Measurements from ENCODE around the gene SKIC8.

The SKIC8 gene

DNA sequence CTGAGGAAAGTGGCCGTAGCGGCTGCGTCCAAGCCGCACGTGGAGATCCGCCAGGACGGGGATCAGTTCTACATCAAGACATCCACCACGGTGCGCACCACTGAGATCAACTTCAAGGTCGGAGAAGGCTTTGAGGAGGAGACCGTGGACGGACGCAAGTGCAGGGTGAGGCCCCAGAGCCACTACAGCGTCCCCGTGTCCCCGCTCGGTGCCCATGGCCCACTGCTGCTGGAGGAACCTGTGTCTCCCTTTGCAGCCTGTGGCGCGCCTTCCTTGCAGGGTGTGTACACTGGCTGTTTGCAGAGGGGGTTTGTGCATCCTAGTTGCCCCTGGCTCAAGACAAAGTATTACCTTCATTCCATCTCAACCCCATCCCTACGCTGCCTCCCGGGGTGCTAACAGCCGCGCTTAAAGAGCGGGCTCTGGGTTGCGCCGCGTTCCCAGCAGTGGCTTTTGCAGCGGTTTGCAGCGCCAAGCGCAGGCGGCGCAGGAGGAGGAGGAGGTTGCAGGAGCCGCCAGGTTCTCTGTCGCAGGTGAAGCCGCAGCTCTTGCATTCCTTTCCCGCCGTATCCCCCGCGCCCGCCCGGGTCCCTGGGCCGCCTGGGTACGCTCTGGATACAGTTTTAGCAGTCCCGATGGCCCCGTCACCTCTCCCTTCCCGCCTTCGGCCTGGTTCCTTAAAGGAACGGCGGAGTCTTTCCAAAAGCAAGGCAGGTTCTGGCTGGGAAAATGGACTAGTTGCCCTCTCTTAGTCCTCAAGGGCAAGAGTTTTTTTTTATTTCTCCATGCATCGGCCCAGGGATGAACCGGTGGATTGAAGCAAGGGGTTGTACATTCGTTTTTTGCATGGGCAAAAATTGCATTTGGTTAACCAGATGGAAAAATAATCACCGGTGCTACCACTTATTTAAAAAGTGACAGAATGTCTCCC, 41.9 kb upstream of the SKIC8 start:
- H3K4me3 ChIP-seq (ENCODE audit: low read depth, low read length), result no peak overlapping the region
- TF ChIP-seq, protein P1, sequence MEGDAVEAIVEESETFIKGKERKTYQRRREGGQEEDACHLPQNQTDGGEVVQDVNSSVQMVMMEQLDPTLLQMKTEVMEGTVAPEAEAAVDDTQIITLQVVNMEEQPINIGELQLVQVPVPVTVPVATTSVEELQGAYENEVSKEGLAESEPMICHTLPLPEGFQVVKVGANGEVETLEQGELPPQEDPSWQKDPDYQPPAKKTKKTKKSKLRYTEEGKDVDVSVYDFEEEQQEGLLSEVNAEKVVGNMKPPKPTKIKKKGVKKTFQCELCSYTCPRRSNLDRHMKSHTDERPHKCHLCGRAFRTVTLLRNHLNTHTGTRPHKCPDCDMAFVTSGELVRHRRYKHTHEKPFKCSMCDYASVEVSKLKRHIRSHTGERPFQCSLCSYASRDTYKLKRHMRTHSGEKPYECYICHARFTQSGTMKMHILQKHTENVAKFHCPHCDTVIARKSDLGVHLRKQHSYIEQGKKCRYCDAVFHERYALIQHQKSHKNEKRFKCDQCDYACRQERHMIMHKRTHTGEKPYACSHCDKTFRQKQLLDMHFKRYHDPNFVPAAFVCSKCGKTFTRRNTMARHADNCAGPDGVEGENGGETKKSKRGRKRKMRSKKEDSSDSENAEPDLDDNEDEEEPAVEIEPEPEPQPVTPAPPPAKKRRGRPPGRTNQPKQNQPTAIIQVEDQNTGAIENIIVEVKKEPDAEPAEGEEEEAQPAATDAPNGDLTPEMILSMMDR (IDR thresholded peaks at IDR 0.05; ENCODE audit: low read depth, low read length), result no peak

DNA sequence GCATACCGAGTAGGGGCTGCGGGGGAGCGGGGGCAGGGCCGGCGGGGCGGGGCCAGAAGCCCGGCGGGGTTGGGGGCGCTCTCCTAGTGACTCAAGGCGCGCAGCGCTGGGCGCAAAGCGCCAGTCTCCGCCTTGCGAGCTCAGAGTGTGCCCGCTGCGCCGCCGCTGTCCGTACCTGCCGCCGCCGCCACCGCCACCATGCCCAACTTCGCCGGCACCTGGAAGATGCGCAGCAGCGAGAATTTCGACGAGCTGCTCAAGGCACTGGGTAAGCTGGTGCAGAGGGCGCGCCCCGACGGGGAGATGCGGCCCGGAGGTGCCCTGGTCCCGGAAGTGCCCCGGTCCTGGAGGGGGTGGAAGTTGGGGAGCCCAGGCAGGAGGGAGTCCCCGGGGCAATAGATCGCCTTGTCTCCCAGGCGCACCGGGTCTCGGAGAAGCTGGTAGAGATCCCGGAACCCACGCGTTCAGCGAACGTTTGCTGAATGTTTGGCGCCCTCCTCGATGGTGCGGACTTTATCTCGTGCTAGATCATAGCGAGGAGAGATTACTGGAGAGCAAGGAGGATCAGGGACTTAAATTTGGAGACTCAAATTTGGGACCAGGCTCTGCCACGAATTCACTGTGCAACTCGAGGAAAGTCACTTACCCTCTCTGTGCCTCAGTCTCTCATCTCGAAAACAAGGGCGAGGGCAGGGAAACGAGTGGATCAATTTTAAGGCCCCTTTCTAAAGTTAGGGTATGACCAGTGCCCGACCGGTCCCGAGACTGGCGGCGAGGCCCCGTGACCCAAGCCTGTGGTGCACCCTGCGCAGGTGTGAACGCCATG, 41.0 kb upstream of the SKIC8 start, which contains the start of gene CRABP1:
Gene CRABP1, plus strand, starts transcription at position 123 of the 826 bp plus-strand sequence. Its CDS starts 76 bp downstream, at position 199.
- TF ChIP-seq, protein P1 (IDR thresholded peaks at IDR 0.05; ENCODE audit: low read depth, low read length), result no peak
- H3K4me3 ChIP-seq (ENCODE audit: low read depth, low read length), result no peak within 1 kb of the TSS

DNA sequence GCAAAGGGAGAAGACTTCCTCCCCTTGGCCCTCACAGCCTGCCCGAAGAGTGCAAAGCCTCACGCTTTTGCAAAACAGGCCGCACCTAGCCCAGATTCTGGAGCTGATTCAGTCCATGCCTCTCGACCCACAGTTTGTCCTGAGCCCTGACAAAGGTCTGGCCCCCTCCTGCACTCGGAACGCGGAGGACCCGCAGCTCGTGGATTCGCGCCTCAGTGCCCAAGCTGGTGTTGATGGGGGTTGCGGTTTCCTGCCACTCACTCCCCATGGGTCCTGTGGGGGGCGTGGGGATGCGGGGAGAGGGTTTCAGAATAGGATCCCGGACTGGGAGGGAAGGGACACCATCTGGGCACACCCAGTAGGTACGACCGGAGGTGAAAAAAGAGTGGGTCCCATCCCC, 40.1 kb upstream of the SKIC8 start:
- TF ChIP-seq, protein P1 (IDR thresholded peaks at IDR 0.05; ENCODE audit: low read depth, low read length), result no peak
- no peak overlapping the region for H3K4me3 ChIP-seq (ENCODE audit: low read depth, low read length)

DNA sequence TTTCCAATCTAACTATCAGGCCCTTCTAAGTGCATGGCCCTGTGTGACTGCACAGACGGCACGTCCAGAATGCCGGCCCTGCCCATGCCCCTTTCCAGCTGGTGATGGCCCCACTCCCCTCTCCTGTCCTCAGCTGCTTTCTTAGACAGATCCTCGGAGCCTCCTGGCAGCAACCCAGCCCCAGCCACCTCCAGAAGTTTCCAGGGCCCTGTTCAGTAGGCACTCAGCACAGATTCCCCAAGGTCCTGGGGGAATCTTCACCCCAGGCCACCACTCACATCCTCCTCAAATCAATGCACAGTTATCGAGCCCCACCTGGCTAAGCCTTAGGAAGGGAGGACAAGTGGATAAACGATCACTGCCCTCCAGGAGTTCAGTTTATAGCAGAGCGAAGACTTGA, 39.4 kb upstream of the SKIC8 start:
- TF ChIP-seq, protein P1 (IDR thresholded peaks at IDR 0.05; ENCODE audit: low read depth, low read length), result no peak
- H3K4me3 ChIP-seq (ENCODE audit: low read depth, low read length), result no peak overlapping the region

DNA sequence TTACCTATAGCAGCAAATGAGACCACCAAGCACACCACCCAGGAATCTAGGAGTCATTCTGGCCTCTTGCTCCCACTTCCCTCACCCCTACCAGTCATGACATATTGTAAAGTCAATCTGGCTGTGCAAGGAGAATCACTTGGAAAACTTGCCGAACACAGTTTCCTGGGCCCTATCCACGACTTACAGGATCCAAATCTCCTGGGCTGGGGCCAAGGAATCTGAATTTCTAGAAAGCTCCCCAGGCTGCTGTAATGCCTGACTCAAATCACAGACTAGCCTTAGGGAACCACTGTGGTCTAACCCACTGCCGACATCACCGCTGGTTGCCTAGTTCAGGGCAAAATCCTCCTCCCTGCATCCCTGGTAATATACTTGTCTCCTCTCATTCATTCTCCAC, 36.6 kb upstream of the SKIC8 start:
- TF ChIP-seq, protein P1 (IDR thresholded peaks at IDR 0.05; ENCODE audit: low read depth, low read length), result no peak
- H3K4me3 ChIP-seq (ENCODE audit: low read depth, low read length), result no peak overlapping the region

DNA sequence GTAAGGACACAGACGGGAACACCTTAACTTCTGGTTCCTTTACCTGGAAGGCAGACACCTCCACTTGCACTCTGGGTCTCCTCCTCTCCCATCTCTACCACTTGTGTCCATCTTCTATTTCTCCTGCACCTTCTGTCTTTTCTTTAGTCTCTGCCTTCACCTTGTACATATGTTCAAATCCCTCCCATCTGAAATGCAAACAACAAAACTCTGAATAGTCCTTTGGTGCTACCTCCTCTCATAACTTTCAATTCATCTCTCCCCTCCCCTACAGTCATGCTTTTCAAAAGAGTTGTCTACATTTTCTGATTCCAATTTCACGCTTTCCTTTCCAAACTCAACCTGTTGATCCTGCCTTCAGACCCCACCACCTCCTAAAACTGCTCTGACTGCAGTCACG, 35.4 kb upstream of the SKIC8 start:
- no peak overlapping the region for H3K4me3 ChIP-seq (ENCODE audit: low read depth, low read length)
- TF ChIP-seq, protein P1 (IDR thresholded peaks at IDR 0.05; ENCODE audit: low read depth, low read length), result no peak

Measured in WI38 (cell line).